A673 (cell line): Measurements from ENCODE around the gene TMOD3. TPM values are rescaled to one million over a fixed set of nuclear protein-coding genes. Genes with fewer than 3 reads are reported as not detected.
A peak's percentile ranks its signal among the peaks of the same experiment; 100 is the strongest.

Experiments
- BruUV-seq: library from RNA; stranded (reverse); fragments of 400-500 nt; replicated peaks from 2 replicates; lab custom pipeline; 2021; lab: Mats Ljungman, UMichigan
- CTCF ChIA-PET: fragments of 300-600 bp; sonication (Branson Sonifier 250); formaldehyde crosslinking; loops from one replicate; lab custom pipeline; 2022; ENCODE audit warnings: antibody characterized with exemption; lab: Charles Lee
- POLR2A ChIA-PET: fragments of 300-600 bp; sonication (Branson Sonifier 250); formaldehyde crosslinking; loops from one replicate; lab custom pipeline; 2022; ENCODE audit warnings: antibody characterized with exemption; ENCODE audit not compliant: low non-redundant PET; lab: Charles Lee
- DNase-seq: peaks from one replicate; pipeline ENCODE4 v3.0.0-alpha.2; 2015; ENCODE audit warnings: low spot score
- H3K27ac ChIP-seq: fragments of 200-600 bp; sonication (generic); 2 replicates; pipeline ENCODE4 v1.5.1; 2016; ENCODE audit warnings: mixed run types, low read depth, mild to moderate bottlenecking, mixed read lengths, antibody characterized with exemption, low read length; ENCODE audit not compliant: poor library complexity, severe bottlenecking
- H3K27me3 ChIP-seq: fragments of 200-600 bp; sonication (generic); replicated peaks from 2 replicates; pipeline ENCODE4 v1.6.1; 2017; ENCODE audit warnings: mixed run types, low read depth, mild to moderate bottlenecking, mixed read lengths, antibody characterized with exemption, low read length; ENCODE audit not compliant: insufficient read depth, poor library complexity
- H3K36me3 ChIP-seq: fragments of 200-600 bp; sonication (generic); 2 replicates; pipeline ENCODE4 v1.6.1; 2016; ENCODE audit warnings: mixed run types, mild to moderate bottlenecking, mixed read lengths, antibody characterized with exemption, low read length; ENCODE audit not compliant: insufficient read depth, poor library complexity, severe bottlenecking
- H3K4me1 ChIP-seq: fragments of 200-600 bp; sonication (generic); 2 replicates; pipeline ENCODE4 v1.6.1; 2017; ENCODE audit warnings: mixed run types, mild to moderate bottlenecking, mixed read lengths, antibody characterized with exemption, low read length; ENCODE audit not compliant: insufficient read depth, poor library complexity, severe bottlenecking
- H3K4me3 ChIP-seq: fragments of 200-600 bp; sonication (generic); 2 replicates; pipeline ENCODE4 v1.5.1; 2016; ENCODE audit warnings: low read depth, mixed run types, mild to moderate bottlenecking, mixed read lengths, low read length; ENCODE audit not compliant: poor library complexity, severe bottlenecking
- H3K9me3 ChIP-seq: fragments of 200-600 bp; sonication (generic); 2 replicates; pipeline ENCODE4 v1.6.1; 2016; ENCODE audit warnings: mixed run types, low read depth, mild to moderate bottlenecking, mixed read lengths, antibody characterized with exemption, low read length; ENCODE audit not compliant: poor library complexity, severe bottlenecking
- EZH2 ChIP-seq: fragments of 200-600 bp; sonication (generic); IDR thresholded peaks from 2 replicates; pipeline ENCODE4 v1.6.1; 2017; ENCODE audit warnings: borderline replicate concordance, low read depth, mild to moderate bottlenecking, mixed read lengths, antibody characterized with exemption, low read length; ENCODE audit not compliant: poor library complexity, severe bottlenecking
- intact Hi-C: fragments of 100-400 bp; cut with micrococcal nuclease; formaldehyde crosslinking; loops from one replicate; pipeline ENCODE4 v1.10.0; 2022; ENCODE audit not compliant: unreplicated experiment
- total RNA-seq: library from RNA; stranded (reverse); gene quantifications from 2 replicates; pipeline ENCODE4 v1.2.3, GENCODE V29; 2021
- TF ChIP-seq, protein P1 (sequence below): fragments of 300-800, 200-600 bp; sonication (generic); conservative IDR thresholded peaks from 2 replicates; pipeline ENCODE4 v1.5.1; 2017; ENCODE audit warnings: low read depth, mild to moderate bottlenecking, antibody characterized with exemption, low read length, moderate library complexity, mixed read lengths

The TMOD3 gene
- total RNA-seq, 1 experiment from 2014 or later = 66.6 TPM

DNA sequence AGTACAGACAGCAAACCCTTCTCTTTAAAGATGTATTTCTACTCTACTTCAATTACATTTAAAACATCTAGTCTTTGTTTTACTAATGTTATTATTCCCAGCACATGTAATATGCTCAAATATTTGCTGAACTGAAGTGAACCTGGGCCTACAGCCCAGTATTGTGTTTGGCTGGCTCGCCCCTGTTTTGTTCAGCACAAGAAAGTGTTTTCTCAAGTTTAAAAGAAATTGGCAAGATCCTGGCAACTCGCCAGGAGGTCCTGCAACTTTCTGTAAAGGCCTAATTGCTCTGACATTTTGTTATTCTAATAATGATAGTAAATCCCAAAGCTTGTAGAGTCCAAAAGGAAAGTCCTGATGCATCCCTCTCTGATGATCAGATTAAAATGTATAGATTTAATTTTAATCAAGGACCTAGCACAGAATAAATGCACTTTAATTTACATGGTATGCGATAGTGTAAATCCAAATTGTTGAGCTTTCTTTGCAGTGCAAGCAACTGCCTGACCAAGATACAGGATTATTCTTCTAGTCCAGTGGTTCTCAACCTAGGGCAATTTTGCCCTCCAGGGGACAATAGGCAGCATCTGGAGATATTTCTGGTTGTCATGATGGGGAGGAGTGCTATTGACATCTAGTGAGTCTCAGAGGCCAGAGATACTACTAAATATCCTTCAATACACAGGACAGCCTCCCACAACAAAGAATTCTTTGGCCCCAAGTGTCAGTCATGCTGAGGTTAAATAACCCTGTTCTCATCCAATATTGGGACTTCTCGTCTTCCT, 35.7 kb upstream of the TMOD3 start:
- Histone ChIP-seq H3K4me1 (no peaks in the 10 kb centered on the region), H3K9me3 (no peaks in the 10 kb centered on the region), H3K36me3 (no peaks in the 10 kb centered on the region), H3K4me3 (no peak overlapping the region), H3K27me3 (no peaks in the 10 kb centered on the region), H3K27ac (no peak overlapping the region)
- DNase-seq = peak; percentile 31
- intact Hi-C loops = no loop called here
- TF ChIP-seq, protein P1, sequence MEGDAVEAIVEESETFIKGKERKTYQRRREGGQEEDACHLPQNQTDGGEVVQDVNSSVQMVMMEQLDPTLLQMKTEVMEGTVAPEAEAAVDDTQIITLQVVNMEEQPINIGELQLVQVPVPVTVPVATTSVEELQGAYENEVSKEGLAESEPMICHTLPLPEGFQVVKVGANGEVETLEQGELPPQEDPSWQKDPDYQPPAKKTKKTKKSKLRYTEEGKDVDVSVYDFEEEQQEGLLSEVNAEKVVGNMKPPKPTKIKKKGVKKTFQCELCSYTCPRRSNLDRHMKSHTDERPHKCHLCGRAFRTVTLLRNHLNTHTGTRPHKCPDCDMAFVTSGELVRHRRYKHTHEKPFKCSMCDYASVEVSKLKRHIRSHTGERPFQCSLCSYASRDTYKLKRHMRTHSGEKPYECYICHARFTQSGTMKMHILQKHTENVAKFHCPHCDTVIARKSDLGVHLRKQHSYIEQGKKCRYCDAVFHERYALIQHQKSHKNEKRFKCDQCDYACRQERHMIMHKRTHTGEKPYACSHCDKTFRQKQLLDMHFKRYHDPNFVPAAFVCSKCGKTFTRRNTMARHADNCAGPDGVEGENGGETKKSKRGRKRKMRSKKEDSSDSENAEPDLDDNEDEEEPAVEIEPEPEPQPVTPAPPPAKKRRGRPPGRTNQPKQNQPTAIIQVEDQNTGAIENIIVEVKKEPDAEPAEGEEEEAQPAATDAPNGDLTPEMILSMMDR = no peak
- TF ChIP-seq EZH2 = no peak
- BruUV-seq = no TSS peak
- ChIA-PET POLR2A (no interaction called here), CTCF (no interaction called here)

GRCh38 chr15:51796847-51797401, 32.5 kb upstream of the TMOD3 start:
- no peaks in the 10 kb centered on the region for H3K4me1 ChIP-seq
- ChIA-PET POLR2A (no interaction called here), CTCF (no interaction called here)
- H3K4me3 ChIP-seq = no peak overlapping the region
- no peak for TF ChIP-seq EZH2
- TF ChIP-seq, protein P1 = no peak
- no peaks in the 10 kb centered on the region for H3K9me3 ChIP-seq
- no peaks in the 10 kb centered on the region for H3K27me3 ChIP-seq
- no peak overlapping the region for H3K27ac ChIP-seq
- DNase-seq = no peak
- no peaks in the 10 kb centered on the region for H3K36me3 ChIP-seq
- intact Hi-C loops = no loop called here
- no TSS peak for BruUV-seq

GRCh38 chr15:51798281-51798680, 31.2 kb upstream of the TMOD3 start:
- Histone ChIP-seq H3K9me3 (no peaks in the 10 kb centered on the region), H3K27me3 (no peaks in the 10 kb centered on the region), H3K36me3 (no peaks in the 10 kb centered on the region), H3K4me1 (no peaks in the 10 kb centered on the region), H3K4me3 (no peak overlapping the region), H3K27ac (no peak overlapping the region)
- intact Hi-C loops = no loop called here
- POLR2A ChIA-PET = no interaction called here
- BruUV-seq = no TSS peak
- CTCF ChIA-PET = no interaction called here
- DNase-seq = no peak
- TF ChIP-seq, protein P1 = no peak
- TF ChIP-seq EZH2 = no peak
